EH (cell line): Measurements from ENCODE around the gene RASL11B.
"Not testable (repeated sequence)": the region's sequence is repeated elsewhere in the genome, so short reads cannot be mapped to it uniquely, and the experiment has no call there.

Source experiments
- DNase-seq: peaks from one replicate; pipeline ENCODE4 v3.0.0-alpha.2; 2015; ENCODE audit warnings: low read depth

RASL11B gene, protein sequence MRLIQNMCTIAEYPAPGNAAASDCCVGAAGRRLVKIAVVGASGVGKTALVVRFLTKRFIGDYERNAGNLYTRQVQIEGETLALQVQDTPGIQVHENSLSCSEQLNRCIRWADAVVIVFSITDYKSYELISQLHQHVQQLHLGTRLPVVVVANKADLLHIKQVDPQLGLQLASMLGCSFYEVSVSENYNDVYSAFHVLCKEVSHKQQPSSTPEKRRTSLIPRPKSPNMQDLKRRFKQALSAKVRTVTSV

DNA sequence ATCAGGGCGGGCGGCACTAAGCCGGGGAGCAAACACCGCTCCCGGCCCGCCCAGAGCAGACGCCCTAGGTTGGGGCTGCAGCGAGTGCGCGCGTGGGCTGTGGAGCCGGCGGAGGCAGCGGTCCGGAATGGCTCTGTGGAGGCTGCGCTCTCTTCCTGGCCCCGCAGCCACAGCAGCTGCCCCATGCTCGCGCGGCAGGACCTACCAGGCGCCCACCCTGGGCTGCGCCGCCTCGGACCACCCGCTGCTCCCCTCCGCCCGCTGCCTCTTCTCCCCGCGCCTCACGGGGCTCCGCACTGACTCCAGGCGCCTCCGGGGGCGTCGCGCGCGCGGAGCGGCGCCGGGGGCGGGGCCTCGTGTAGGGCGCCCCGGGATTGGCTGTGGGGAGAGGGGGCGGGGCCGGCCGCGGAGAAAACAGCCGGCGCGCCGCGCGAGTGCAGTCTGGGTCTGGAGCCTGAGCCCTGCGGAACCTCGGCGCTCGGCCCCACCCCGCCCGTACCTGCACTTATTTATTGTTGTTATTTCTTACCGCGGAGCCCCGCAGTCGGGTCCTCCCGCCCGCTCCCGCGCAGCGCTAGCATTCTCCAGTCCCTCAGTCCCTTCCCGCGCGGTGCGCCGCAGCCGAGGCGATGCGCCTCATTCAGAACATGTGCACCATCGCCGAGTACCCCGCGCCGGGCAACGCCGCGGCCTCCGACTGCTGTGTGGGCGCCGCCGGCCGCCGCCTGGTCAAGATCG is at the start of gene RASL11B:
TSS of gene RASL11B (plus strand) at position 439 of the 738 bp plus-strand sequence. CDS start at position 630, 191 bp downstream.
- DNase-seq, result peak; percentile 74

DNA sequence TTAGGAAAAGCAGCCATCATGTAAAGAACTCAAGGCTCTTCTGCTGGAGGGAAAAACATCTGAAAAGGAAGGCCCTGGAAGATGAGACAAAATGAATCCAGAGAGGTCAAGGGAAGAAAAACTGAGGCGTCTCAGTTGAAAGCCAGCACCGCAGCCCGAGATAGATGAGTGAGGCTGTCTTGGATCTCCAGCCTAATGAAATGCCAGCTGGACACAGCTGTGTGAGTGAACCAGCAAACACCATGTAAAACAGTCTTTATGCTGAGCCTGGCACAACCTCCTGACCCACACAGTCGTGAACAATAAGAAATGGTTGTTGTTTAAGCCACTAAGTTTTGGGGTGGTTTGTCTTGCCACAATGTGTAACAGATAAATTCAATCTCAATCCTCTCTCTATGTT is 48.6 kb upstream of the RASL11B start:
- no peak for DNase-seq

DNA sequence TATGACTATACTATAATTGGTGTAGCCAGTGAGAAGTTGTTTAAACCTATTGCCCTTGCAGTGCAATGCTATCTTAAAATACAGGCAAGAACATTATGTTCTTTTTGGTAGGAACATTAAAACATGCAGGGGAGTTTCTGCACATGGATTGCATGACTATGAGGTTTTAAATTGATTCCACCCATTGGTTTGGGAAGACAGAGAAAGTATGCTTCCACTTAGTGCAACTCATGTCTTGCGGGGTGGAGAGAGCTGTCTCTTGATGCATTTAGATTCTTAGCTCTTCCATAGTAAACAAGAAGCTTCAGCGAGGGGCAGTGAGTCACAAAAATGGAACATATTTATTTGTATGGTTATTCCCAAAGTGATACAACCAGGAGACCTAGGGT is 39.5 kb upstream of the RASL11B start:
- DNase-seq, result peak; percentile 83

DNA sequence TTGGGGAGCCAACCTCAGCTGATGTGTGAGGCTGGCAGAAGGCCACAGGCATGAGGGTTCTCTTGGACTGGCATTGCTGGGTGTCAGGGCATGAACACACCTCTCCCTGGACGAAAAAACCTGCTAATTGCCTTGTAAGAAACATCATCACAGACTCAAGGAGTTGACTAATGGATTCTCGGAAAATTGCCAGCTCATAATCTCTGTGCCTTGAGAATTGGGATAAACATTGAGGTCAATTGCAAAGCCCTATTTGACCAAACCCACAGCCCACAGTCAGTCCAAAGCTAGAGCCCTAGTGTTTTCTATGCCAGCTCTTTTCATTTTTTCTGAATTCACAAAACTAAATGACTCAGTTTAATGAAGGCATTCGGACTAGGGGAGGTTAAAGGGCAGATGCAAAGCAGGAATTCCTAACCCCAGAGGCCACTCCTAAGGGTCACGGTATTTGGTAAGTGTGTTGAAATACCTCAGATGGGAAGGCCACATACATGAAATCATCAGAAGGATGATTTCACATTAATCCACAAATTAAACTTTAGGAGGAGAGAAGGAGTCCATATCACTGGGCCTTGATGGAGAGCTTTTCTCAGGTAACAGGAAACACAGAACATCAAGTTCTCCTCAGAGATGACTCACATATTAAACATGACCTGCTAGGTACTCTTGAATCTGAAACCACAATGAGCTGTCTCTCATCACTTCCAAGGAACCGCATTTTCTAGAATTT is 39.0 kb upstream of the RASL11B start:
- DNase-seq, result peak; percentile 86

DNA sequence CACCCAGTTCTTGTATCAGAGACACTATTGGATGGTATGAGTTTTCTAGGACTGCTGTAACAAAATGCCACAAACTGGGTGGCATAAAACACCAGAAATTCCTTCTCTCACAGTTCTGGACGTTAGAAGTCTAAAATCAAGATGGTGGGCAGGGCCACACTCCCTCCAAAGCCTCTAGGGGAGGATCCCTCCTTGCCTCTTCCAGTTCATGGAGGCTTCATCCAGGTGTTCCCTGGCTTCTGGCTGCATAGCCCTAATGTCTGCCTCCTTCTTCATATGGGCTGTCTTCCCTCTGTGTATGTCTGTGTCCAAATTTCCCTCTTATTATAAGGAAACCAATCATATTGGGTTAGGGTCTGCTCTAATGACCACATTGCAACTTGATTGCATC is 38.4 kb upstream of the RASL11B start:
- DNase-seq, result no peak

DNA sequence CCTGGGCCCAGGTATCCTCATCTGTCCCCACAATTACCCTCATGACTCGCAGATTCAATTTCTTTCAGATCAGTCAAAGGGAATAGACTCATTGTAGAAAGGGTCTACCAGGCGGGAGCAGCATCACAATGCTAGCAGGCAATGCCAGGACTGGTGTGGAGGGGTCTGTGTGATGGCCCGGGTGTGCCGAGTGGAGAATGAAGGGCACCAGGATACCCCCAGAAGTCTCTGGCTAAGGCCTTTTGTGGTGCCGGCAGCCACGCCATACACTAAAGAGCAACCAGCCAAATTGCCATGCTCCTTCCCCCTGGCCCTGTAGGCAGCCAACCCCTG is 37.9 kb upstream of the RASL11B start:
- no peak for DNase-seq

DNA sequence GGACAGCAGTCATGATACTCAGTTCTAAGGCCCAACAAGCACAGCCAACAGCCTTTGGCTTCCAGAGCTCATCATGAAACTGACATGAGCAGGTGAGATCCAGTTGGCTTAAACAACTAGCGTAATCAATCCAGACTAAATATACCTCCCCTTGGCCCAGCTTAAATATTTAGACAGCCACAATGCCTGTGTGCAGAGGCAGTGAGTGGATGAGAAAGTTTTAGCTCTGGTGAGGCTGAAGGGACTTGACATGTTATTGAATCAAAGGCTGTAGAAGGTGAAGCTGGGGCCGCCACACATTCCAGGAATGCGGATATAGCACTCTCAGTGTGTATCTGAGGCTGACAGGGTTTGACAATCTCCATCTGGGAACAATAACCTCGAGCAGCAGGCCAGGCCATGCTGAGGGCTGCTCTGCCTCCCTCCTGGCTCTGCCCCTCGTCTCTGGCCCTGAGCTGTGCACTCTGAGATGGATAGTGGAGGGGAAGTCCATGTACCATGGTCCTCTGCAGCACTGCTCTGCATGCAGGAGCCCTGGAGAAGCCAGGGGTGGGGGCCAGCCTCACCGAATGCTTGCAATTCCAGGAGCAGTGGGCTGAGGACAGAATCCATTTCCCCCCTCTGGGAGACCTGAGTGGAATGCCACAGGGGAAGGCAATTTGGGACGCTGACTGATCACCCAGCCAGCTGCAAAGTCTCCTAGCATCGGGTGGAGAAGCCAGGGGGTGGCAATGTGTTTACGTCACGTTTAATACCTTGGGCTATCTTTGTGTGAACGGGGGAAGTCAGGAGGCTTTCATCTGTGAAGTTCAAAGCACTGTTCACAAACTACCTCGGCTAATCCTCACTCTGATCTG is 37.3 kb upstream of the RASL11B start:
- DNase-seq, result peak; percentile 86

DNA sequence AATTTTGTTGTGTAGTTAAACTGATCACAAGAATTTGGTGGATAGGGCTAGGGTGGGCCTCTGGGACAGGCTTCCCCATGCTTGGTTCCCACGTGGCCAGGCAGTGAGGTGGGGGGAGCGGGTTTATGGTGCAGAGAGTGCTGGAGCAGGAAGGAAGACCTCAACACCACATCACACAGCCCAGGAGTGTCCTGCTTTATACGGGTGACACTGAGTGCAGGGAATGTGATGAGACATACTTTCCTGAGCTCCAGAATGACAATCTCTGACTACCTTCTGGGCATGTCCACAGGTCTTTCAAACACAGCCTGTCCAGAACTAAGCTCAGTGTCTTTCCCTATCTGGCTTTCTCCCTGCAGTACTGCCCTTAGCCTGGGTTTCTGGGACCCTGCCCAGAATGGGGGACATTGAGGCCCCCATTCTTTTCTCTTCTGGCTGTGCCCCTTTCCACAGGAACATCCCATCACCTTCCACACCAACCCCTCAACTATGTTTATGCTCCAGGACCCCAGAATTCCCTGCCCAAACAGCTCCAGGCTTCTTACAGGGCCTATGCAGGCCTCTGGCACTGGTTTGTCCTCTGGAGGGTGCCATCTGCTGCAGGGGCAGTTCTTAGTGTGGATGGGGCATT is 36.5 kb upstream of the RASL11B start:
- DNase-seq, result peak; percentile 49

DNA sequence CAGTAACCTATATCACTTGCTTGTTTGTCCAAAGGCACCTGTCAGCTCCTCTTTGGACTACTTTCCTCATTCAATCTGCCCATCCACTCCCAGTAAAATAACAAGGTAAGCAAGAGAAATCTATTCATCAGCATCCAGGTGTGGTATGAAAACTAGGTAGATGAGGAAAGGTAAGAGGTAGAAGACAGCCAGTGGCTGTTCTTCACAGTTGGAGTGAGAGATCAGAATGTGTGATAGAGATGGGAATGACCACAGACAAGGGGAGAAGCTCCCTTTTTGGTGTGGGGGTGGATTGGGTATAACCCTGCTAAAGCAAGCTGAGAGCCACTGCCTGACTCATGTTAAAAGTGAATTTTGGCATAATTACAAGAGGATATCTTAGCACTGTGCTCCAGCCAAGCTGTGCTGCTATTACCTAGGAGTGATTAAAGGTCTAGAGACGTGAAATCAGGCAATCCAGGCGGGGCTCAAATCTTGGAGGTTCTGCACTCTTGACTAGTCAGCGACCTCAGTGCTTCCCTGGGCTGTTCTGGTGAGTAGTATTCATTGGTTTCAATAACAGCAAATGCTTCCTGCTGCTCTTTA is 28.1 kb upstream of the RASL11B start:
- peak; percentile 30 for DNase-seq

DNA sequence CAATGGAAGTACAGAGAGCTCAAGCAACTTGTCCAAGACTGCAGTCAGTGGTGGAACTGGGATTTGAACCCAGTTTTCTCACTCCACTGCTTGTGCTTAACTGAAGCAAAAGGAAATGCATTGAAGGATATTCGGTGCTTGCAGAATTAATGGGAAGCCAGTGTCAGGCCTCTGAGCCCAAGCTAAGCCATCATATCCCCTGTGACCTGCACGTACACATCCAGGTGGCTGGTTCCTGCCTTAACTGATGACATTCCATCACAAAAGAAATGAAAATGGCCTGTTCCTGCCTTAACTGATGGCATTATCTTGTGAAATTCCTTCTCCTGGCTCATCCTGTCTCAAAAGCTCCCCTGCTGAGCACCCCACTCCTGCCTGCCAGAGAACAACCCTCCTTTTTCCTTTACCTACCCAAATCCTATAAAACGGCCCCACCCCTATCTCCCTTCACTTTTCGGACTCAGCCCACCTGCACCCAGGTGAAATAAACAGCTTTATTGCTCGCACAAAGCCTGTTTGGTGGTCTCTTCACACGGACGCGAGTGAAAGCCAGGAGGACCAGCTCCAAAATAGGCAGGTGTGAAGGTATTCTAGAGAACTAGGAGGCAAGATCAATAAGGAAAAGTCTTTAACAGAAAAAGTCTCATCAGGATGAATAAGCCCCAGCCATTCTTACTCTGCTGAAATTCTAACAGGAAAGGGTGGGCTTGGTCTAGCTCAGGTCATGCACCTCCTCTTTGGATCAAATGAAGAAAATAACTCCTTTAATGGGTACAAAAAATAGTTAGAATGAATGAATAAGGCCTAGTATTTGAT is 27.3 kb upstream of the RASL11B start:
- DNase-seq, result not testable (repeated sequence)

DNA sequence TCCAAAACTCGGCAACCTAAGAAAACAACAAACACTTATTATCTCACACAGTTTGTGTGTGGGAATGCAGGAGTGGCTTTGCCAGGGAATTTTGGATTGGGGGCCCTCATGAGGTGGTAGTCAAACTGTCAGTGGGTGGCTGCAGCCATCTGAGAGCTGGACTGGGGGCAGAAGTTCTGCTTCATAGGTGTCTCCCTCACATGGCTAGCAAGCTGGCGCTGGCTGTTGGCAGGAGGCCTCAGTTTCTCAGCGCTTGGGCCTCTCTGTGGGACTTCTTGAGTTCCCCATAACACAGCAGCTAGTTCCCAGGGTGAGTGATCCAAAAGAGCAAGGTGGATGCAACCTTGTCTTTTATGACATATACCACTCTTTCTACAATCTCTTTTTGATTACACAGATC is 26.0 kb upstream of the RASL11B start:
- no peak for DNase-seq

DNA sequence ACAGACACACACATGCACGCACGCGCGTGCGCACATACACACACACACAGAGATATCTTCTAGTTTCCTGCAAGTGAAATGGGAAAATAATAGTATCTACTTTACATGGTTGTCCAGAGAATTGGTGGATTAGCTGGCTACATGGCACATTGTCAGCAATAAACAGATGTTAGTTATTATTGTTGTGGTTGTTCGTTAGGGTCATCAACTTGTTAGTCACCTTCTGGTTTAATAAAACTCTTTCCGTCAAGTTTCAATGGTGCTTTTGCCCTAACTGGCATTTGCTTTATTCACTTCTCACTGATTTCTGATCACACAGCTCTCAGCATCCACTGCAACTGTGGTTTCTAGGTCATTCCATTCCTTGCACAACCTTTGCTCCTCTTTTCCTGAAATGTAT is 25.4 kb upstream of the RASL11B start:
- DNase-seq, result peak; percentile 42

DNA sequence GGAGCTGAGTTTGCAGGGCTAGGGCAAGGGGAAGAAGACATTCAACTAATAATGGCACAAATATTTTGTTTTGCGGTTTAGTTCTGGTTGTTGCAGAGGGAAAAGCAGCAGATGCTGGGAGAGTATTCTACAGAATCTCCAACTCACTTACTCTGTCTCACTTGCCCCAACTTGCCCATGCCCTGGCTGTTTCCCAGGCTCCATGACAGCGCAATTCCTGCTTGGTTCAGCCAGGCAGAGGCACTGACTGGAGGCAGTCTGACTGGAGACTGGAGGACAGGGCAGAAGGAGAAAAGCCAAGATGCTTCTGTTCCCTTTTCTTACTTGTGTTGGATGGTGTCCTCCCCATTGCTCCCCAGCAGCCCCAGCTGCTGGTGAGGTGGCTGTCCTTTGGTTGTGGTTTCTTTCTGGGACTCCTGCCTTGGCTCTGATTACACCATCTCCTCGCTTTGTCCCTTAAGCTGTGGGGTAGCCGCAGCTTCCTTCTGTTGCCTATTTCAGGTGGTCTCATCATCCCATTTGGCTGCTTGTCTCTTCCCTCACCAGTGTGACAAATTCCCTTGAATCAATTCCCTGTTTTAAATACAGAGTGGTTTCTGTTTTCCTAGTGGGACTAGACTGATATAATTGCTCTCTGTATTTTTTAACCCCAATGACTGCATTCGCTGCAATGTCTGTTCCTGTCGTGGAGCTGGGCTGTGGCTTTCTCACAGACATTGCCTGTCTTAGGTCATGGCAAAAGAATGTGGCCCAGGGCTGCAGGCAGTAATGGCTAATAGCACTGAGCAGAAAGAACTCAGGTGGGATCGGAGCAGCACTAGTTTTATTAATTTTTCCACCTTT is 24.2 kb upstream of the RASL11B start:
- peak; percentile 91 for DNase-seq

DNA sequence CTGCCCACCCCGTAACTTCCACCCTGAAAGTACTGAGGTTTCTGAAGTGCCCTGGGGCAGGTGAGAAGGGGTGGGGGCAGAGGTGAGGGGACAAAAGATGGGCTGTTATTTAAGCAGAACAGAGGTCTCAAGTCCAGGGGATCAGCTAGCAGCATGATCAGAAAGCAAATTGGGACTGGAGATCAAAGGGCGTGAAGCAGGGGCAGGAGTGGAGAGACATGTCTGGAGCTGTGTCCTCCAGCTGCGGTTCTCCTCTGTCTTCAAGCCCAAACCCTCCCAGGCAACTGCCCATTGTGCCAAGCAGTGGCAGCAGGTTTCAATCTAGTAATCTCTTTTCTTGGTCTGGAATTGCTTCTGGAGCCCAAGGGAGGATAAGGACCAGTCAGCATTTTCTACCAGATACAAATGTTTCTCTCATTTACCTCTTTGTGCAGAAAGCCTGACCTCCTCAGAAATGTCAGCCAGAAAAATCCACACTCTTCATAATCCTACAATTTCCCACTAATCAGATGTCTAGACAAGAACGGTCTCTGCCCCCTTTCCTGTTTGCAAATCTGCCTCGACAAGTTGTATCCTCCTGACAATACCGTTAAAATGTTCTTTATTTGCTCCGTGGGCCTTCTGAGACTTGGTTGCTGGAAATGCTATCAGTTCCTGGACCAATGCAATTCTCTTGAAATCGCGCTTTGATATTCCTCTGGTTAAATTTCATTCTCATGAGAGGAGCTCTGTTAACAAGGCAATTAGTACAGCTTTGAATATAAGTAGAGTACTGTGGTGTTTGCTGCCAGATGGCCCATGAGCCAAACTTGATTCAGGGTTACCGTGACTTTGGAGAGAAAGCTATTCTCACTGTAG is 23.2 kb upstream of the RASL11B start:
- no peak for DNase-seq

DNA sequence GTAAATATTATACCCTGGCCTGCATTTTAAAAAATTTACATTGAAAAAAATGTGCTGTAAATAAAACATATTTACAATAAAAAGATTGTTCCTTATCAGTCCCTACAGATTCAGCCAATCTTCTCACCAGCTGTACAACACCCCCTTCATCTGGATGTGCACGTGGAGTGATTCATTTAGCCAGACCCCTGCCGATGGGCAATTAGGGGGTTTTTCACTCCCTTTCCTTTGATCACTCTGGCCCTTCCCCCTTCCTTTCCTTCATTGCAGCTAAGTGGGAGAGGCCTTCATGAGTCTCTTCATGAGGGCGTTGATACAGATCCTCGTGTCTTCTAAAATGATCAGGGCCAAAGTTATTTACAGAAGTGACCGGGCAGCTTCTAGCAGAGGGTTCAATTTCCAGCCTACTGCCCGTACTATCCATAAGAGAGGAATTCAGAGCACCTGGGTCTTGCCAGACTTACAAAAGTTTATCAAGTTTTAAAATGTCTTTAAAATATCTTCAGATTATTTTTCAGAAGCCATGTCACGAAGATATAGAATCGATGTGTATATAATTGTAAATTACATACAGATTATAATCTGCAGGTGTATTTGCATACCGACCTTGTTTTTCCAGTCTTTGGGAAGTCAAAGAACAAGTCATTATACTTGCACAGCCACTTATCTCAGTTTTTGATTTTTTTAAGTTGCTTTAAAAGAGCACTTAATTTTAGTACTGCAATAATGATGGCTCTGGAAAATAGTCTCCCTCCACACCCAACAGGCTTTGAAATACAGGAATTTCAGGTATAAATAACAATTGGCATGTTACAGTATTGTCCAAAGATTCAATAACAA is 21.4 kb upstream of the RASL11B start:
- no peak for DNase-seq

DNA sequence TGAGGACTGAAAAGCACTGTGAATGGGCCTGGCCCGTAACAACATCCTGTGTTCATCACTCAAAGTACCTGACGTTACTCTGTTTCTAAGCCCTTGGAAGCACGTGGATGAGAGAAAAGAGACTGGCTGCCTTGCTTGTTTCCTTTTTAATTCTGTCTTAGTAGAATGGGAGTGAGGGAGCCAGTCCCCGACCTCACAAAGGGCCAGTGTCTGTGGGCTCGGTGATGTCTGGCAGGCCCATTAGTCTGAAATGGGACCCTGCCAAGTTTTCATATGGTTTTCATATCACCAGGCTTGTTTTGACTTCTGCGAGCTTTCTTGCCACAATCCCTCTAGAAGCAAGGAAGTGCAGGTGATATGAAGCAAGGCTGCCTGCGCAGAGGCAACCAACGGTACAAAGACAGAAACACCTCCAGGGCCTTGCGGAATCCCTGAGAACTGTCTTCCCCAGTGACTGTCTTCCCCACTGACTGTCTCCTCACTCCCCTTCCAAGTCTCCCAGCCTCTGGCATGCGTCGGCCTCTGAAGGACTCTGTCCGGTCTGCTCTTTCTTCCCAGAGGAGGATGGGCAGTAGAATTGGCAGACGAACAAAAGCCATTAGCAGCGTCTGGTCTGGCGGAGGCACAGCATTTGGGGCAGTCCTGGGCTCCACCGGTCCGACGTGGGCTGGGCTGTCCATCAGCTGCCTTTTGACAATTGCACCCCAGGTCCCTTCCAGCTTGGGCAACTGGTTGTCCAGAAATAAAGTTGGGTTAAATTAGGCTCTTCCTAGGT is 20.2 kb upstream of the RASL11B start:
- peak; percentile 71 for DNase-seq

DNA sequence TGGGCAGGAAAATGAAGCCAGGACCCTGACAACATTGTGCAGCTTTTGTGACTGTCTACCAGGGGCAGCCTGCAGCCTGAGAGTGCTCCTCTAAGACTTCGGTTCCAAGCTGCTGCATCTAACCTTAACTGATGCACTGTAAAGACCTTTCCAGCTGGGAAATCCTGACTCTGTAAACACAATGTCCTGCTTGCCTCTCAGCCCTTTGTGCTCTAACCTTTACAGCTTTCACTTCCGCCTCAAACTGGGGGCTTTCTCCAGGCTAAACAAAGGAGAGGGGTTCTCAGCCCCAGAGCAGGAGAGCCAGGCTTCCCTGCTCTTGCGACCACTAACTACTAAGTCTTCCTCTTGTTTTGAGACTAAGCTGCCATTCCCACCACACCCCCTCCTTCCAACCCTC is 19.3 kb upstream of the RASL11B start:
- DNase-seq, result no peak
